Activated CD8-positive, alpha-beta memory T cell treated with anti-CD3 and anti-CD28 coated beads, Interleukin-2, amount 50 U/mL, for 48 hours (primary cell): Measurements from ENCODE around the gene MAGEA9B.
"Not testable (repeated sequence)": the region's sequence is repeated elsewhere in the genome, so short reads cannot be mapped to it uniquely, and the experiment has no call there.

Experiments used
- DNase-seq: peaks from one replicate; pipeline ENCODE4 v3.0.0-alpha.2; 2020

MAGEA9B gene

GRCh38 chrX:149570668-149571067 is 16.6 kb downstream of the MAGEA9B start:
- DNase-seq = no peak

- no peak for DNase-seq
Observed at GRCh38 chrX:149569770-149570169, 17.5 kb downstream of the MAGEA9B start.

DNA sequence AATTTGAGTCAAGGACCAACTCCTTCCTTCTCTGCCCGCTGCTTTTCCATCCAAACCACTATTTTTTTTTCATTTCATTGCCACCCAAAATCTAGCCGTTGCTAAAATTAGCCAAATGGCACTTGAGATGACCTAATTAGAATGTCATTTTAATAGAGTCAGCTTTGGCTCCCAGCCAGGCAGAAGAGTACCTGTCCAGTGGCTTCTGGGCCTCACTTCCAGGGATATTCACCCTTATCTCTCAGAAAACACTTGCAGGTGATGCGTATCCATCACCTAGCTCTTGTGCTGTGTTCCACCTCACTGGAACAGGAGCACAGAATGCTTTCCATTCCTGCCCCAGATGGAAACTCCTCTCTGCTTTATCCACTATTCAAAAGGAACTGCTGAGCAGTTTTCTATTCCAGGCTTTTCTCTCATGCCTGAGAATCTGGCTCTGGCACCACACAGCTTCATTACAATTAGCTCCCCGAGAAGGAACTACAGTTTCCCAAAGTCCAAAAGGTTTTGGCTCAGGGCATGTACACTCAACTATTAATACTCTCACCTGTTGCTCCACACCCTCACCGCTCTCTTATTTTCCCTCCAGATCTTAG is 18.5 kb downstream of the MAGEA9B start:
- DNase-seq = no peak

- DNase-seq = no peak
Observed at GRCh38 chrX:149567621-149568417, 19.4 kb downstream of the MAGEA9B start.

GRCh38 chrX:149563359-149563758 is 23.9 kb downstream of the MAGEA9B start:
- DNase-seq = no peak

DNA sequence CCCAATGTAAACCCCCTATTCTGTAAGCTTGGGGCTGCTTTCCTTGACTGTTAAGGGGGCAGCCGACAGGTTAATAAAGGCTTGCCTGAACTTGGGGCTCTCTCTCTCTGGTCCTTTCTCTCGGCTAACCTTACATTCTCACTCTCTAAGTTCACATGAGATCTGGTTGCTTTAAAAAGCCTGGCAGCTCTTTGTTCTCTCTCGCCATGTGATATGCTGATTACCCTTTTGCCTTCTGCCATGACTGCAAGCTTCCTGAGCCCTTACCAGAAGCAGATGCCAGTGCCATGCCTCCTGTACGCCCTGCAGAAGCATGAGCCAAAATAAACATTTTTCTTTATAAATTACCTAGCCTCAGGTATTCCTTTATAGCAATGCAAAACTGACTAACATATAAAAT is 32.0 kb downstream of the MAGEA9B start:
- not testable (repeated sequence) for DNase-seq

DNA sequence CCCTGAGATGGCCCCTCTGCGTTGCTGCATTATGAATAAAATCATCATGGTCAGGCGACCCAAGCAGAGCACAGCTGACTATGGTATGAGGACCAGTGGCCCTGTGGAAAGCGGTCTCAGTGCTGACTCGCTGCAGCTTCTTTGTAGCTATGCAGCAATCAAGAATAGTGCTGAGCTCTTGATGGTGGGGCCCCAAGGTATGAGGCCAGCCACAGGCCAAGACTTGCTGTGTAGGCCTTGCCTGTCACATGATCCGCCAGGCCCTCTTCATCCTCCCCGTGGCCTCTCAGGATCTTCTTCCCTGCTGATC is 35.4 kb downstream of the MAGEA9B start:
- not testable (repeated sequence) for DNase-seq

- DNase-seq = not testable (repeated sequence)
Observed at GRCh38 chrX:149551245-149551938, 35.9 kb downstream of the MAGEA9B start.

GRCh38 chrX:149550454-149550853 is 36.8 kb downstream of the MAGEA9B start:
- not testable (repeated sequence) for DNase-seq

- DNase-seq = not testable (repeated sequence)
Observed at GRCh38 chrX:149549701-149550100, 37.6 kb downstream of the MAGEA9B start, which contains the start of gene HSFX3. Gene HSFX3, minus strand, starts transcription at chrX:149549924. Its CDS starts 72 bp downstream, at chrX:149549852.

DNA sequence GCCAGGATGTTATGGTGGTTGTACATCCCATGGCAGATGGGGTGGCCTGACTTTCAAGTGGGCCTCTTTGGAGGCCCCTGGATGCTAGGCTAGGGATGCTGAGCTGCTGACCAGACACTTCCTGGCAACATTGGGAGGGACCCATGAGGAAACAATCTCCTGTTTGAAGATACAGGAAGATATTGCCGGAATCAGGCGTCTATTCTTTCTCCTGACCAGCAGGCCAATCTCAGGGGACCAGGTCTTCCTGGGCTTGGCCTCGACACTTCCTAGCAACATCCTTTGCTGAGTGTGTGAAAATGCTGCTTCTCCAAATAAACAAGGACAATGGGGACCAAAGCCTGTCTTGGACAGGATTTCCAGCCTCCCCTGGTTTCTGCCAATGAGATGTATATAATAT is 39.5 kb downstream of the MAGEA9B start:
- DNase-seq = not testable (repeated sequence)

GRCh38 chrX:149546962-149547361 is 40.3 kb downstream of the MAGEA9B start:
- DNase-seq = not testable (repeated sequence)

DNA sequence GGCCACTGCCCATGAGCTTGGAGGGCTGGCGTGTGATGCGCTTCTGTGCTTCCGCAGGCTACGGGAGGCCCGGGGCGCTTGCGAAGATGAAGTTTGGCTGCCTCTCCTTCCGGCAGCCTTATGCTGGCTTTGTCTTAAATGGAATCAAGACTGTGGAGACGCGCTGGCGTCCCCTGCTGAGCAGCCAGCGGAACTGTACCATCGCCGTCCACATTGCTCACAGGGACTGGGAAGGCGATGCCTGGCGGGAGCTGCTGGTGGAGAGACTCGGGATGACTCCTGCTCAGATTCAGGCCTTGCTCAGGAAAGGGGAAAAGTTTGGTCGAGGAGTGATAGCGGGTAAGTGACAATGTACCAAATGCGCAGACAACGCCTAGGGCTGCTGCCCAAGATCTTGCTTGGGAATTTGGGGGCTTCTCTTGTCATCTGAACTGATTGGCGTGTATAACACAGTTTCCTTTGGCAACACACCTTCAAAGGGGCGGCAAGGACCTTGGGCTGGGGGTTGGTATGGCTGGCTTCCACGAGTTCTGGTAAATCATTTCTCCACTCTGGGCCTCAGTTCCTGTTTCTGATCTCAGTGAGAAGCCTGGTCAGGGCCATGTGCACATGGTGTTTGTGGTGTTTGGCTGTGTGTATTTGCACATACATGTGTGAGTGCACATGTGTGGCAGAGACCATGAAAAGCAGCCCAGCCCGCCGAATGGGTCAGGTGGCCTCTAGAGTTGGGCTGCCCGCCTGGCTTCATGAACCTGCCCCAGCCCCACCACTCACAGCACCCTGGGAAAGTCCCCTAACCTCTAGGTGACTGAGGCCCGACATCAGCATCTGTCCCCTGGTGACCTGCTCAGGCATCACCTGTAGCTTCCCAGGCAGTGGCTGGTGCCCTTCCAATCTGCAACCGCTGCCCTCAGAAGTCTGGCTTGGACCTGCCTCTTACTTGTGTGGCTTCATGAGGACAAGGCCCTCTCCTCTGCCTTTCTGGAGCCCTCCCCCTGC is 41.4 kb downstream of the MAGEA9B start:
- DNase-seq = not testable (repeated sequence)

DNA sequence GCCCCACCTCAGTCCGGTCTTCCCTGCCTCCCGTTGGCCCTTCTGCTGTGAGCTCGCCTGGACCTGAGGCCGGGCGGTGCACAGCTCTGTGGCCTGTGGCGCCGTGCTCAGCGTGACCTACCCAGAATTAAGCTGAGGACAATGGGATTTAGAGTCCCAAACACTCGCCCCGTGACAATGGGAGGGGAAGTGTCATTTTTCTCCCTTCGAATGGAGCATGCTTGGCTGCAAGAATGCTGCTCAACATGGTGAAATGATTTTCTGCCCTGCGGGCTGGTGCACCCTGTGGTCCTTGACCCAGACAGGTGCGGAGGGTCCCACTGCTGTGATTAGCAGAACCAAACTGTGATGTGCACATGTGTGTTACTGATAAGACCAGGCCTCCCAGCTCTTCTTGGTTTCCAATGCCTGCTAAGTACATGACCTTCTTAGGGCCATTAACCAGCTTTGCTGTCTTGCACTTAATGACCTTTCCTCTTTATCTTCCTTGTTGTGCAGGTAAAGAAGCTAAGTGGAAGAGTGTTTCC is 45.7 kb downstream of the MAGEA9B start:
- DNase-seq = no peak

GRCh38 chrX:149540621-149541520 is 46.4 kb downstream of the MAGEA9B start, which contains the start of gene EOLA1:
Gene EOLA1, plus strand, starts transcription at chrX:149541012. Its CDS starts 4,619 bp downstream, at chrX:149545631.
- DNase-seq = peak; percentile 87

DNA sequence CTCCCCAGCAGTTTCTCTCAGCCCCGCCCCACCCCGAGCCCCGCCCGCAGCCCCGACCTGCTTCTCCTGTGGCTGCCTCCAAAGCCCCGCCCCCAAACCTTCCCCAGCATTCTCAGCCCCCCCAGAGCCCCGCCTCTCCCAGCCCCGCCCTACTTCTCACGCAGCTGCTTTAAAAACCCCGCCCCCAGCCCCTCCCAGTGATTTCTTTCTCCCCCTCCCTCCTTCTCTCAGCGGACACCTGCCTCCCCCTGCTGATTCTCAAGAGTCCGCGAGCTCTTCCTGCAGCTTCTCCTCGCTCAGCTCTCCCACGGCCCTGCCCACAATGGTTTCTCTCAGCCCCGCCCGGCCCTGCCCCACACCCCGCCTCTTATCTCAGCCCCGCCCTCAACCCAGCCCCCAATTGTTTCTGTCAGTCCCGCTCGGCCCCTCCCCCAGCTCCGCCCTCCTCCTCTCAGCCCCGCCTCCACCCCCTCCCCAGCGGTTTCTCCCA is 47.1 kb downstream of the MAGEA9B start:
- peak; percentile 88 for DNase-seq

GRCh38 chrX:149539283-149540130 is 47.8 kb downstream of the MAGEA9B start:
- peak; percentile 78 for DNase-seq

DNA sequence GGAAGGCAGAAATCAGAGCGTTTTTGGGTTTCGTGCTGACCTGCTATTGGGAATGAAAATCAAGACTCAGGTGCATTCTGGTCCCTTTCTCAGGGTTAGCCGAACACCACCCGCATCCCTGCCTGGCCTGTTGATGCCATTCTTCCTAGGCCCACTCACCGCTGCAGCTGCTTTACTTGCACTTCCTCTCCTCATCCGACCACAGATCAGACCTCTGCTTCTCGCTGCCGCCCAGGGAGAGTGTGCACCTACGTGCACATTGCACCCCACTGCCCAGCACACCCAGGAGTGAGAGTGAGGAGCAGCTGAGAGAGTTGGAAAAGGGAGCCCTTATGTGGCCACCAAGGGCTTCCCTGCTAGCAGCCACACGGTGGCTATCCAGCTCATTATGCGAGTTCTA is 49.8 kb downstream of the MAGEA9B start:
- DNase-seq = not testable (repeated sequence)

DNA sequence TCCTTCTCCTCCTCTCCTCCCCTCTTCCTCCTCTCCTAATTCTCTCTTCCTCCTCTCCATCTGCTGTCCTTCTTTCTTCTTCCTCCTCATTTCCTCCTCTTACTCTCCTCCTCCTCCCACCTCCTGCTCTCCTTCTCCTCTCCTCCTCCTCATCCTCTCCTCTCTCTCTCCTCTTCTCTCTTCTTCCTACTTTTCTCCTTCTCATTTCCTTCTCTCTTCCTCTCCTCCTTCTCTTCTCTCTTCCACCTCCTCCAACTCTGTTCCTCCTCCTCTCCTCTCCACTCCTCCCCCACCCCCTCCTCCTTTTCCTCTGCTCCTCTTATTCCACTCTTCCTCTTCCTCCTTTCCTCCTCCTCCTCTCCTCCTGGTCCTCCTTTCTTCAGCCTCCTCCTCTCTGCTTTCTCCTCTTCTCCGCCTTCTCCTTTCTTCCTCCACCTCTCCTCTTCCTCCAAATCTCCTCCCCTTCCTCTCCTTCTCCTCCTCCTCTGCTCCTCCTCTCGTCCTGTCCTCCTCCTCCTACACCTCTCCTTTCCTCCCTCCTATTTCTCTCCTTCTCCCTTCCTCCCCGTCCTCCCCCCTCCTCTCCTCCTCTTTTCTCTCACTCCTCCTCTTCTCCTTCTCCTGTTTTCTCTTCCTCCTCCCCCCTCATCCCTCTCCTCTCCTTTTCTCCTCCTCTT is 52.2 kb downstream of the MAGEA9B start:
- not testable (repeated sequence) for DNase-seq
